ENCODE data around the gene OTC.

- no peak for TF ChIP-seq POLR2A (IDR thresholded peaks at IDR 0.05)
- TF ChIP-seq CTCF (IDR thresholded peaks at IDR 0.05) = no peak
- TF ChIP-seq POLR2AphosphoS5 (IDR thresholded peaks at IDR 0.05) = no peak
These were observed 51.4 kb downstream of the OTC start for GRCh38 chrX:38403834-38404233.
